AG04450 (cell line): ENCODE data around the gene BNIP1. TPM values are rescaled to one million over a fixed set of nuclear protein-coding genes. Genes with fewer than 3 reads are reported as not detected.

Experiments used
- CTCF ChIA-PET: fragments of 300-600, 350-600 bp; formaldehyde crosslinking; extraction: SDS; loops from one replicate; lab custom pipeline; 2022; ENCODE audit warnings: antibody characterized with exemption, inconsistent platforms; lab: Charles Lee
- POLR2A ChIA-PET: fragments of 350-600 bp; formaldehyde crosslinking; extraction: SDS; loops from one replicate; lab custom pipeline; 2021; ENCODE audit warnings: antibody characterized with exemption, inconsistent platforms; lab: Yijun Ruan, JAX
- DNase-seq: peaks from one replicate; pipeline ENCODE4 v3.0.0-alpha.2; 2011; ENCODE audit warnings: low read depth, low spot score
- H3K27ac ChIP-seq: one replicate; pipeline ENCODE4 v1.5.1; 2012; ENCODE audit warnings: low read depth, low read length, control low read depth
- H3K27me3 ChIP-seq: one replicate; pipeline ENCODE4 v1.6.0; 2012; ENCODE audit warnings: low read length; ENCODE audit not compliant: control insufficient read depth, insufficient read depth
- H3K4me3 ChIP-seq: 2 replicates; pipeline ENCODE4 v1.5.1; 2011; ENCODE audit warnings: mild to moderate bottlenecking, low read depth, low read length, control low read depth
- H3K9me3 ChIP-seq: 2 replicates; pipeline ENCODE4 v1.5.1; 2012; ENCODE audit warnings: low read length; ENCODE audit not compliant: control insufficient read depth, insufficient read depth
- polyA minus RNA-seq: library from RNA; depleted of rRNA, polyadenylated mRNA; stranded (reverse); fragments of >200 nt; gene quantifications from 2 replicates; pipeline ENCODE4 v1.2.3, GENCODE V29; 2011; rRNA and poly(A)+ RNA removed
- polyA plus RNA-seq: library from polyadenylated mRNA; depleted of rRNA; stranded (reverse); fragments of >200 nt; gene quantifications from 2 replicates; pipeline ENCODE4 v1.2.3, GENCODE V29; 2011; rRNA removed
- TF ChIP-seq, protein P1 (sequence below): IDR thresholded peaks from 2 replicates; pipeline ENCODE4 v1.5.1; 2011; ENCODE audit warnings: low read depth, low read length, control low read depth, inconsistent platforms

The BNIP1 gene, protein sequence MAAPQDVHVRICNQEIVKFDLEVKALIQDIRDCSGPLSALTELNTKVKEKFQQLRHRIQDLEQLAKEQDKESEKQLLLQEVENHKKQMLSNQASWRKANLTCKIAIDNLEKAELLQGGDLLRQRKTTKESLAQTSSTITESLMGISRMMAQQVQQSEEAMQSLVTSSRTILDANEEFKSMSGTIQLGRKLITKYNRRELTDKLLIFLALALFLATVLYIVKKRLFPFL
- polyA plus RNA-seq (23.5 TPM in 2 replicates), polyA minus RNA-seq (14.4 and 18.2 TPM in 2 replicates)

DNA sequence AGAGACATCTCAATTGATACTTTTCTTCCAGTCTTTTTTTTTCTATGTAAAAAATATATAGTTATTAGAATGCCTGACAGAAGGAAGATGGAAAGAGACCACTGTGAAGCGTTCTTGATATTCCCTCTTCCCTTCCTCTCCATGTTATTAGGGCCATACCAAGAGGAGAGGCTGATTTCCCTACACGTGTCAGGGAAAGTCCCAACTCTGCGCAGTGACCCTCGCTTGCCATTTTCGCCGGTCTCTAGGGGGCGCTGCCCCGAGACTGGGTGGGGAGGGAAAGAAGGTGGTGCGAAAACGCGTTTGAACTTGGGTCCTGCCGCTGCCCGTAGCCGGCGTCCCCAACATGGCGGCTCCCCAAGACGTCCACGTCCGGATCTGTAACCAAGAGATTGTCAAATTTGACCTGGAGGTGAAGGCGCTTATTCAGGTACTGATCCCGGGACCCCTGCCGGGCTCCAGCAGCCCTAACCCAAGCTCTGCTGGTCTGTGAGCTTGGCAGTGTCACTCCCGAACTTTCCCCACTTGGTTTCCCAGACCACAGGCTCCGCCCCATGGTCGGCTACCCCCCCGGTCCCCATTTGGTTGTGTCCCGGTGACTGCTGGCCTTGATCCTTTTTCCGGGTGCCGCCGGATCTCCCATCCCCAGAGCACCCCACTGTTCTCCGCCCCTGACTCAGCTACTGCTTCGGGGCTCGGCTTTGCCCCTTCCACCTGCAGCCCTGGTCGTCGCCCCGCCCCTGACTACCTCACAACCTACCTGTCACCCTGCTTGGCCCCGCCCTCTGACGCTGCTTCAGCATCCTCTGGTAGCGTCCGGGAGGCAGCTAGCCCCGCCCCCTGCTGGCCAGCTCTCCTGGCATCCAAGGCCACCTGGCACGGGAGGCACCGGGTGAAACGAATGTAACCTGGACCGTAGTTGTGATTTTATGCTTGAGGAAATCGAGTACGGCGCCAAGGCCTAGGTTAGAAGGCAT lies at the start of gene BNIP1:
Gene BNIP1 (plus strand): TSS at position 332 of the 977 bp plus-strand sequence. CDS start 15 bp downstream, at position 347.
- H3K27me3 ChIP-seq = no peaks in the 10 kb centered on the region
- peak within 1 kb of the TSS; percentile 69 for H3K27ac ChIP-seq
- TF ChIP-seq, protein P1, sequence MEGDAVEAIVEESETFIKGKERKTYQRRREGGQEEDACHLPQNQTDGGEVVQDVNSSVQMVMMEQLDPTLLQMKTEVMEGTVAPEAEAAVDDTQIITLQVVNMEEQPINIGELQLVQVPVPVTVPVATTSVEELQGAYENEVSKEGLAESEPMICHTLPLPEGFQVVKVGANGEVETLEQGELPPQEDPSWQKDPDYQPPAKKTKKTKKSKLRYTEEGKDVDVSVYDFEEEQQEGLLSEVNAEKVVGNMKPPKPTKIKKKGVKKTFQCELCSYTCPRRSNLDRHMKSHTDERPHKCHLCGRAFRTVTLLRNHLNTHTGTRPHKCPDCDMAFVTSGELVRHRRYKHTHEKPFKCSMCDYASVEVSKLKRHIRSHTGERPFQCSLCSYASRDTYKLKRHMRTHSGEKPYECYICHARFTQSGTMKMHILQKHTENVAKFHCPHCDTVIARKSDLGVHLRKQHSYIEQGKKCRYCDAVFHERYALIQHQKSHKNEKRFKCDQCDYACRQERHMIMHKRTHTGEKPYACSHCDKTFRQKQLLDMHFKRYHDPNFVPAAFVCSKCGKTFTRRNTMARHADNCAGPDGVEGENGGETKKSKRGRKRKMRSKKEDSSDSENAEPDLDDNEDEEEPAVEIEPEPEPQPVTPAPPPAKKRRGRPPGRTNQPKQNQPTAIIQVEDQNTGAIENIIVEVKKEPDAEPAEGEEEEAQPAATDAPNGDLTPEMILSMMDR = peak; percentile 99
- peaks cover 3% of the 10 kb centered on the region; the same call in 1 of the 2 replicates for H3K9me3 ChIP-seq
- DNase-seq = peak; percentile 91
- ChIA-PET CTCF (interaction anchor here (0.5 to 3.3 kb wide), 16 partner anchors 9 to 471 kb away, joined by 3 to 20 read pairs (median 4); partner anchors contain the start of gene ATP6V0E1), POLR2A (interaction anchor here (0.6 kb wide), 2 partner anchors 86 to 206 kb away, joined by 3 to 4 read pairs; no protein-coding TSS in a partner anchor)
- peak within 1 kb of the TSS; percentile 100 for H3K4me3 ChIP-seq

DNA sequence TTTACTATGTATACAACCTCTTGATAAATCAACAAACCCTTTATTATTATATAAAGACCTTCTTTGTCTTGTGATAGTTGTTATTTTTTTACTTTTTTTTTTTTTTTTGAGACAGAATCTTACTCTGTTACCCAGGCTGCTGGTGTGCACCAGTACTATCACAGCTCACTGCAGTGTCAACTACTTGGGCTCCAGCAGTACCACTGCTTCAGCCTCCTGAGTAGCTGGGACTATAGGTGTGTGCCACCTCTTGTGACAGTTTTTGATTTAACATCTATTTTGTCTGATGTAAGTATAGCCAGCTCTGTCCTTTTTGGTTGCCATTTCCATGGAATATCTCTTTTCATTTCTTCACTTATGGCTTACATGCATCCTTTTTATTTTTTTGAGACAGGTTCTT lies 45.5 kb upstream of the BNIP1 start:
- TF ChIP-seq, protein P1 = no peak
- H3K27ac ChIP-seq = no peak overlapping the region
- no peaks in the 10 kb centered on the region for H3K27me3 ChIP-seq
- H3K9me3 ChIP-seq = peaks cover 18% of the 10 kb centered on the region
- H3K4me3 ChIP-seq = no peak overlapping the region
- ChIA-PET POLR2A (interaction anchor here (0.6 kb wide), 1 partner anchor 75 kb away, joined by 8 read pairs; no protein-coding TSS in a partner anchor), CTCF (no interaction called here)
- DNase-seq = no peak

DNA sequence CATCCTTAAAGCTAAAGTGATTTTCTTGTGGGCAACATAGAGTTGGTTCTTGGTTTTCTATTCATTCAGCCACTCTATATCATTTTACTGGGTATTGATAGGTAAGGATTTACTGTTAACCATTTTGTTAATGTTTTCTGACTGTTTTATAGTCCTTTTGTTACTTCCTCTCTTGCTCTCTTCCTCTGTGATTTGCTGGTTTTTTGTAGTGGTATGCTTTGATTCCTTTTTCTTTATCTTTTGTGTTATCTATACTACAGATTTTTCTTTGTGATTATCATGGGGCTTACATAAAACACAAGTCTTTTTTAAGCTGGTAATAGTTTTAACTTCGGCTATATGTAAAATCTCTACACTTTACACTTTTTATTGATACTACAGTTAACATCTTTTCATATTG lies 44.9 kb upstream of the BNIP1 start:
- POLR2A ChIA-PET = interaction anchor here (0.6 kb wide), 1 partner anchor 75 kb away, joined by 8 read pairs; no protein-coding TSS in a partner anchor
- no peak for DNase-seq
- H3K27me3 ChIP-seq = no peaks in the 10 kb centered on the region

DNA sequence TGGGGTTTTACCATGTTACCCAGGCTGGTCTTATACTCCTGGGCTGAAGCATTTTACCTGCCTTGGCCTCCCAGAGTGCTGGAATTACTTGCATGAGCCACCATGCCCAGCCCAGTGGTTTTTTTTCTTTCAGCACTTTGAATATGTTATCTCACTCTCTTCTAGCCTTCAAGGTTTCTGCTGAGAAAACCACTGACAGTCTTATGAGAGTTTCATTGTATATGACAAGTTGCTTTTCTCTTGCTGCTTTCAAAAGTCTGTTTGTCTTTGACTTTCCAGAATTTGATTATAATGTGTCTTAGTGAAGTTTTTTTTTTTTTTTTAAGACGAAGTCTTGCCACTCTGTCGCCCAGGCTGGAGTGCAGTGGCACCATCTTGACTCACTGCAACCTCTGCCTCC lies 43.1 kb upstream of the BNIP1 start:
- H3K9me3 ChIP-seq = peaks cover 18% of the 10 kb centered on the region
- no peaks in the 10 kb centered on the region for H3K27me3 ChIP-seq
- H3K27ac ChIP-seq = no peak overlapping the region
- POLR2A ChIA-PET = no interaction called here
- TF ChIP-seq, protein P1 = no peak
- H3K4me3 ChIP-seq = no peak overlapping the region
- DNase-seq = no peak
- CTCF ChIA-PET = no interaction called here

More for the DNA sequence above, 44.9 kb upstream of the BNIP1 start:
- Histone ChIP-seq H3K9me3 (peaks cover 18% of the 10 kb centered on the region), H3K4me3 (no peak overlapping the region), H3K27ac (no peak overlapping the region)
- TF ChIP-seq, protein P1 = no peak
- CTCF ChIA-PET = interaction anchor here (1.3 to 1.4 kb wide), 2 partner anchors 15 to 385 kb away, joined by 3 to 4 read pairs; no protein-coding TSS in a partner anchor
